Amygdala (tissue), 56 donors: ENCODE measurements around the gene LYST.
"Not testable (repeated sequence)": the region's sequence is repeated elsewhere in the genome, so short reads cannot be mapped to it uniquely, and the experiment has no call there.

Experiments
- DNase-seq, 56 donors: peaks; one replicate each; lab custom pipeline; 2025; lab: John Stamatoyannopoulos, UW

LYST gene

GRCh38 chr1:235644693-235645305 lies 221.9 kb downstream of the LYST start:
- DNase-seq, result no peak

GRCh38 chr1:235643837-235644692 lies 222.6 kb downstream of the LYST start:
- DNase-seq, result no peak

GRCh38 chr1:235642943-235643371 lies 223.7 kb downstream of the LYST start:
- no peak for DNase-seq

- DNase-seq, result no peak
Observed at GRCh38 chr1:235642011-235642942, 224.4 kb downstream of the LYST start.

- no peak for DNase-seq
Observed at GRCh38 chr1:235640580-235640979, 226.1 kb downstream of the LYST start.

- DNase-seq, result no peak
Observed at GRCh38 chr1:235639226-235640205, 227.2 kb downstream of the LYST start.

GRCh38 chr1:235638612-235639011 lies 228.1 kb downstream of the LYST start:
- DNase-seq, result not testable (repeated sequence)

- no peak for DNase-seq
Observed at GRCh38 chr1:235637756-235638534, 228.8 kb downstream of the LYST start.

- no peak for DNase-seq
Observed at GRCh38 chr1:235635938-235636662, 230.6 kb downstream of the LYST start.

GRCh38 chr1:235632506-235633401 lies 234.0 kb downstream of the LYST start:
- DNase-seq, result peak in 2 of 56 donors; percentile 24 to 30

GRCh38 chr1:235631816-235632215 lies 234.9 kb downstream of the LYST start:
- DNase-seq, result no peak

- DNase-seq, result no peak
Observed at GRCh38 chr1:235628316-235629005, 238.2 kb downstream of the LYST start.

- no peak for DNase-seq
Observed at GRCh38 chr1:235625831-235626230, 240.9 kb downstream of the LYST start.

- DNase-seq, result no peak
Observed at GRCh38 chr1:235625340-235625739, 241.4 kb downstream of the LYST start.

- DNase-seq, result no peak
Observed at GRCh38 chr1:235624721-235625333, 241.9 kb downstream of the LYST start.
